Fibroblast of lung (primary cell): ENCODE results near the gene FZD10.

ENCODE experiments used
- EZH2 ChIP-seq: IDR thresholded peaks from 2 replicates; pipeline ENCODE4 v1.5.1; 2012; ENCODE audit warnings: low read length, control low read depth, mild to moderate bottlenecking; ENCODE audit errors: missing control alignments
- TF ChIP-seq, protein P1 (sequence below), 2 donors: IDR thresholded peaks in 1 of 2; conservative IDR thresholded peaks in 1 of 2; 1 replicate in 1 of 2; 2 replicates in 1 of 2; pipeline ENCODE4 v1.5.1; 2011 to 2012; ENCODE audit warnings: low read length in 2 of 2, control low read depth in 1 of 2, inconsistent platforms in 1 of 2, low read depth in 1 of 2, mild to moderate bottlenecking in 1 of 2

DNA sequence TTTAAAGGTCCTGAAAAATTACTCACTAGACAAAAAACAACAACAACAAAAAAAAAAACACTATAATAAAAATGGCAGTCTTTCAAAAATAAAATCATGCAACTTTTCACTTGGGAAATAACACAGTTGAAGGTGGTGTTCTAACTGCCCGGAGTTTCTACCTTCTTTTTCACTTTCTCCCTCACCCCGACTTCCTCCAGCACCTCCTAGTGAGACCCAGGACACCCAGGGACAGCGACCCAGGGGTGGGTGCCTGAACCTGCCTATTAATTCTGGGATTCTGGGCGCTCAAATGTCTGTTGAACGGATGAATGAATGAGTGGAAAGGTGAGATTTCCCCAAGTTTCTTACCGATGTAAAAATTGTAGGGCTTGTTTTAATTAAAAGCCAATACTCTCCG, 2.0 kb upstream of the FZD10 start:
- TF ChIP-seq, protein P1, sequence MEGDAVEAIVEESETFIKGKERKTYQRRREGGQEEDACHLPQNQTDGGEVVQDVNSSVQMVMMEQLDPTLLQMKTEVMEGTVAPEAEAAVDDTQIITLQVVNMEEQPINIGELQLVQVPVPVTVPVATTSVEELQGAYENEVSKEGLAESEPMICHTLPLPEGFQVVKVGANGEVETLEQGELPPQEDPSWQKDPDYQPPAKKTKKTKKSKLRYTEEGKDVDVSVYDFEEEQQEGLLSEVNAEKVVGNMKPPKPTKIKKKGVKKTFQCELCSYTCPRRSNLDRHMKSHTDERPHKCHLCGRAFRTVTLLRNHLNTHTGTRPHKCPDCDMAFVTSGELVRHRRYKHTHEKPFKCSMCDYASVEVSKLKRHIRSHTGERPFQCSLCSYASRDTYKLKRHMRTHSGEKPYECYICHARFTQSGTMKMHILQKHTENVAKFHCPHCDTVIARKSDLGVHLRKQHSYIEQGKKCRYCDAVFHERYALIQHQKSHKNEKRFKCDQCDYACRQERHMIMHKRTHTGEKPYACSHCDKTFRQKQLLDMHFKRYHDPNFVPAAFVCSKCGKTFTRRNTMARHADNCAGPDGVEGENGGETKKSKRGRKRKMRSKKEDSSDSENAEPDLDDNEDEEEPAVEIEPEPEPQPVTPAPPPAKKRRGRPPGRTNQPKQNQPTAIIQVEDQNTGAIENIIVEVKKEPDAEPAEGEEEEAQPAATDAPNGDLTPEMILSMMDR (conservative IDR thresholded peaks at IDR 0.05 in 1 of 2, IDR thresholded peaks at IDR 0.05 in 1 of 2; ENCODE audit: low read depth in 1 of 2, low read length in 2 of 2) = no peak
- no peak for TF ChIP-seq EZH2
